SK-N-SH (cell line): Measurements from ENCODE around the gene HECTD4. TPM values are rescaled to one million over a fixed set of nuclear protein-coding genes. Genes with fewer than 3 reads are reported as not detected.

ENCODE experiments used
- CTCF ChIA-PET: fragments of 300-600, 350-600 bp; formaldehyde crosslinking; extraction: SDS; loops from one replicate; lab custom pipeline; 2021; lab: Yijun Ruan, JAX
- POLR2A ChIA-PET: fragments of 350-600 bp; sonication (Branson Sonifier 250); formaldehyde crosslinking; extraction: SDS; loops from one replicate; lab custom pipeline; 2020; ENCODE audit warnings: antibody characterized with exemption, inconsistent platforms; lab: Yijun Ruan, JAX
- DNase-seq: peaks from one replicate; pipeline ENCODE4 v3.0.0; 2012
- H2AFZ ChIP-seq: fragments of 200-600 bp; sonication (generic); 2 replicates; pipeline ENCODE4 v1.8.1; 2016; ENCODE audit warnings: antibody characterized with exemption, mild to moderate bottlenecking, low read depth
- H3F3A ChIP-seq: fragments of 200-600 bp; sonication (generic); replicated peaks from 2 replicates; pipeline ENCODE3; 2016; ENCODE audit warnings: antibody characterized with exemption, mild to moderate bottlenecking; ENCODE audit not compliant: insufficient read depth
- H3K27ac ChIP-seq, 2 experiments: fragments of 200-500 bp in 1 of 2; fragments of 200-600 bp in 1 of 2; sonication (Bioruptor generic) in 1 of 2; sonication (generic), shearing (Covaris generic) in 1 of 2; 2 replicates each; pipeline versions ENCODE4 v1.5.1 to v1.6.1; 2014 to 2016; ENCODE audit warnings: low read depth in 2 of 2, inconsistent platforms in 1 of 2, low read length in 1 of 2, mild to moderate bottlenecking in 1 of 2, mixed read lengths in 1 of 2
- H3K27me3 ChIP-seq: fragments of 200-600 bp; sonication (generic), shearing (Covaris generic); 2 replicates; pipeline ENCODE4 v1.6.1; 2016; ENCODE audit warnings: mixed run types; ENCODE audit not compliant: insufficient read depth
- H3K36me3 ChIP-seq, 2 experiments: fragments of 200-500 bp in 1 of 2; fragments of 200-600 bp in 1 of 2; sonication (Bioruptor generic) in 1 of 2; sonication (generic) in 1 of 2; replicated peaks in 1 of 2; 2 replicates each; pipeline versions ENCODE3 to v1.5.1; 2014 to 2016; ENCODE audit warnings: low read length in 1 of 2, mild to moderate bottlenecking in 1 of 2; ENCODE audit not compliant: insufficient read depth in 2 of 2, control insufficient read depth in 1 of 2
- H3K4me1 ChIP-seq, 2 experiments: fragments of 200-500 bp in 1 of 2; fragments of 200-600 bp in 1 of 2; sonication (Bioruptor generic) in 1 of 2; sonication (generic), shearing (Covaris generic) in 1 of 2; 2 replicates each; pipeline versions ENCODE4 v1.5.1 to v1.6.1; 2014 to 2016; ENCODE audit warnings: low read depth in 1 of 2, low read length in 1 of 2, mixed run types in 1 of 2; ENCODE audit not compliant: insufficient read depth in 2 of 2, control insufficient read depth in 1 of 2
- H3K4me2 ChIP-seq: fragments of 200-600 bp; sonication (generic), shearing (Covaris generic); 2 replicates; pipeline ENCODE4 v1.6.1; 2017; ENCODE audit warnings: mixed run types
- H3K4me3 ChIP-seq, 2 experiments: fragments of 200-500 bp in 1 of 2; fragments of 200-600 bp in 1 of 2; sonication (Bioruptor generic) in 1 of 2; sonication (generic), shearing (Covaris generic) in 1 of 2; 2 replicates each; pipeline versions ENCODE4 v1.5.1 to v1.8.1; 2014 to 2016; ENCODE audit warnings: low read depth in 2 of 2, inconsistent platforms in 1 of 2, low read length in 1 of 2, mild to moderate bottlenecking in 1 of 2, mixed read lengths in 1 of 2, moderate library complexity in 1 of 2
- H3K79me2 ChIP-seq: fragments of 200-600 bp; sonication (generic); 2 replicates; pipeline ENCODE4 v1.8.1; 2017; ENCODE audit warnings: mild to moderate bottlenecking; ENCODE audit not compliant: insufficient read depth
- H3K9ac ChIP-seq: fragments of 200-600 bp; sonication (generic); 2 replicates; pipeline ENCODE4 v1.6.1; 2017; ENCODE audit warnings: mixed run types
- H3K9me2 ChIP-seq: fragments of 200-600 bp; sonication (generic); 2 replicates; pipeline ENCODE4 v1.6.1; 2017; ENCODE audit warnings: mixed run types
- H3K9me3 ChIP-seq: fragments of 200-600 bp; sonication (generic); 2 replicates; pipeline ENCODE4 v1.6.1; 2017; ENCODE audit warnings: mixed run types, mild to moderate bottlenecking, moderate library complexity
- H4K20me1 ChIP-seq: fragments of 200-600 bp; sonication (generic); 2 replicates; pipeline ENCODE4 v1.6.1; 2017; ENCODE audit warnings: mild to moderate bottlenecking, mixed run types; ENCODE audit not compliant: insufficient read depth
- EP300 ChIP-seq, 2 experiments: IDR thresholded peaks; 2 replicates each; pipeline versions ENCODE4 v1.4.0 to v1.6.1; 2012; ENCODE audit warnings: borderline replicate concordance in 1 of 2, low read depth in 1 of 2, low read length in 1 of 2
- EZH2phosphoT487 ChIP-seq: fragments of 200-600 bp; sonication (generic); IDR thresholded peaks from 2 replicates; pipeline ENCODE4 v1.6.1; 2017; ENCODE audit warnings: low read depth, mixed run types, mild to moderate bottlenecking, antibody characterized with exemption, moderate library complexity, borderline replicate concordance
- FOSL2 ChIP-seq: IDR thresholded peaks from 2 replicates; pipeline ENCODE4 v1.4.0; 2012; ENCODE audit warnings: low read depth, mild to moderate bottlenecking, moderate library complexity, borderline replicate concordance
- GATA2 ChIP-seq: sonication (generic); formaldehyde crosslinking; IDR thresholded peaks from 2 replicates; pipeline ENCODE4 v1.5.0; 2020; ENCODE audit warnings: mild to moderate bottlenecking, missing genetic modification reagents
- MXI1 ChIP-seq: IDR thresholded peaks from 2 replicates; pipeline ENCODE4 v1.6.1; 2012; ENCODE audit warnings: mild to moderate bottlenecking, low read depth, low read length, improper control_type of control experiment
- NFIC ChIP-seq: IDR thresholded peaks from 2 replicates; pipeline ENCODE4 v1.4.0; 2012; ENCODE audit warnings: borderline replicate concordance
- NRF1 ChIP-seq: IDR thresholded peaks from 2 replicates; pipeline ENCODE4 v1.6.1; 2012; ENCODE audit warnings: low read depth, mild to moderate bottlenecking, low read length
- RAD21 ChIP-seq: IDR thresholded peaks from 2 replicates; pipeline ENCODE4 v1.6.1; 2012; ENCODE audit warnings: mild to moderate bottlenecking, low read length
- RXRA ChIP-seq: IDR thresholded peaks from 2 replicates; pipeline ENCODE4 v1.4.0; 2012; ENCODE audit warnings: low read depth, mild to moderate bottlenecking, borderline replicate concordance
- SMC3 ChIP-seq: IDR thresholded peaks from 2 replicates; pipeline ENCODE4 v1.6.1; 2012; ENCODE audit warnings: low read depth, low read length, improper control_type of control experiment
- TAF1 ChIP-seq: IDR thresholded peaks from 2 replicates; pipeline ENCODE4 v1.6.1; 2012; ENCODE audit warnings: low read depth, mild to moderate bottlenecking, low read length, moderate library complexity, borderline replicate concordance
- USF1 ChIP-seq: IDR thresholded peaks from 2 replicates; pipeline ENCODE4 v1.4.0; 2012; ENCODE audit warnings: low read depth, borderline replicate concordance
- USF2 ChIP-seq: fragments of 150-350 bp; IDR thresholded peaks from 2 replicates; pipeline ENCODE4 v1.6.1; 2017; ENCODE audit warnings: antibody characterized with exemption, low read length, low read depth, borderline replicate concordance
- ZBTB33 ChIP-seq: IDR thresholded peaks from 2 replicates; pipeline ENCODE4 v1.4.0; 2012; ENCODE audit warnings: low read depth, borderline replicate concordance
- WGBS: methylation state at CpG from one replicate; pipeline ENCODE4 v1.1.6; 2017; ENCODE audit warnings: low lambda C conversion rate; 5-methylcytosine and 5-hydroxymethylcytosine counted together
- polyA plus RNA-seq, 3 experiments: library from polyadenylated mRNA; depleted of rRNA; stranded (reverse); fragments of >200 nt; gene quantifications; 2 replicates each; pipeline ENCODE4 v1.2.3, GENCODE V29; 2012
- TF ChIP-seq, protein P1 (sequence below): IDR thresholded peaks from 2 replicates; pipeline ENCODE4 v1.6.1; 2012; ENCODE audit warnings: mild to moderate bottlenecking, low read depth, low read length, moderate library complexity

HECTD4 gene
- polyA plus RNA-seq, 1 of the 3 experiments (the other 2 are of a cell fraction): 14.6 TPM

DNA sequence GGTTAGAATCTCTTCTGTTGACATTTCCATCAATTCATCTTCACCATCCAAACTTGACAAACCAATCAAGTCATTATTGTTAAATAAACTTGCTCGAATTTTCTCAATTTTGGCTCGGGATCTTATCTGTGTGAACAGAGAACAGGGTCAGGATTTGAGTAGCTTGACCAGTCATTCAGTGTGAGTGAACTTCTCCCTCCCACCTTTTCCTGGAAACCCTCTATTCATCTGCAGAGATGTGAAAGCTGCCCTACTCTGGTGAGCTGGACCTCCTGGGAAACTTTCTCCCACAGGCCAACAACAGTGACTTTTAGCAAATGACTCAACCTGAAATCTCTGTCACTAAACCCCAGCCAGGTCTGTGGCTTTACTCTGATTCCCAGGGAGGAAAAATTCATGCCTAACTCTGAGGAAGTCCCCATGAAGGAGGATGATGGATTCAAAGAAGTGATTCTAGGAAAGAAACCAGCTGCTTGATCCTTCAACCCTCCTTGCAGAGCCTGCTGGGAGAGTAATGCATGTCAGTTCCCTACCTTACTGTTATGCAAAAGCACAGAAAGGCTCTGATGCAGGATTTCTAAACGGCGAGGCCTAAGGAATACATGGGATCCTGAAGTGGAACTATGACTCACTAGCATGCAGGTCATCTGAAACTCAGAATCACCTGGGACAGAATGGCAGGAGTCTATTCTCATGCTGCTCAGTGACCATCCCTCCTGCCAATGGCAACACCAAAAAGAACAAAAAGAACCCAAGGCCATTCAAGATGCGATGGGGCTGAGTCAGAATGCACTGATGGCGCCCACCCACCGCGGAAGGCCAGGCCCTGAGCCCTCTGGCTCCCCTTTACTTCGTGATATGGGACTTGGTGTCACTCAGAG lies 198.8 kb downstream of the HECTD4 start:
- Histone ChIP-seq H3K4me3 (no peak overlapping the region), H3K9me2 (no peaks in the 10 kb centered on the region), H3F3A (no peaks in the 10 kb centered on the region), H3K4me1 (no peaks in the 10 kb centered on the region), H3K36me3 (peaks cover 5 to 43% of the 10 kb centered on the region in 2 experiments), H3K27me3 (no peaks in the 10 kb centered on the region), H3K9me3 (no peaks in the 10 kb centered on the region), H3K79me2 (no peaks in the 10 kb centered on the region), H3K4me2 (no peak overlapping the region), H3K27ac (no peak overlapping the region), H4K20me1 (no peaks in the 10 kb centered on the region), H2AFZ (no peak overlapping the region), H3K9ac (no peak overlapping the region)
- ChIA-PET POLR2A (interaction anchor here (1.1 kb wide), 1 partner anchor 11 kb away, joined by 3 read pairs; no protein-coding TSS in a partner anchor), CTCF (interaction anchor here (1.0 to 2.7 kb wide), 2 partner anchors 9 to 15 kb away, joined by 3 to 10 read pairs; no protein-coding TSS in a partner anchor)
- DNase-seq: no peak
- TF ChIP-seq EZH2phosphoT487 (no peak), EP300 (IDR thresholded peaks at IDR 0.05; ENCODE audit: borderline replicate concordance in 1 of 2, low read depth in 1 of 2, low read length in 1 of 2) (no peak), TAF1 (no peak), SMC3 (no peak), NRF1 (no peak), RAD21 (no peak), RXRA (no peak), GATA2 (CRISPR knock-in tag) (no peak), FOSL2 (no peak), USF1 (no peak), USF2 (no peak), MXI1 (no peak), NFIC (no peak), ZBTB33 (no peak)
- TF ChIP-seq, protein P1, sequence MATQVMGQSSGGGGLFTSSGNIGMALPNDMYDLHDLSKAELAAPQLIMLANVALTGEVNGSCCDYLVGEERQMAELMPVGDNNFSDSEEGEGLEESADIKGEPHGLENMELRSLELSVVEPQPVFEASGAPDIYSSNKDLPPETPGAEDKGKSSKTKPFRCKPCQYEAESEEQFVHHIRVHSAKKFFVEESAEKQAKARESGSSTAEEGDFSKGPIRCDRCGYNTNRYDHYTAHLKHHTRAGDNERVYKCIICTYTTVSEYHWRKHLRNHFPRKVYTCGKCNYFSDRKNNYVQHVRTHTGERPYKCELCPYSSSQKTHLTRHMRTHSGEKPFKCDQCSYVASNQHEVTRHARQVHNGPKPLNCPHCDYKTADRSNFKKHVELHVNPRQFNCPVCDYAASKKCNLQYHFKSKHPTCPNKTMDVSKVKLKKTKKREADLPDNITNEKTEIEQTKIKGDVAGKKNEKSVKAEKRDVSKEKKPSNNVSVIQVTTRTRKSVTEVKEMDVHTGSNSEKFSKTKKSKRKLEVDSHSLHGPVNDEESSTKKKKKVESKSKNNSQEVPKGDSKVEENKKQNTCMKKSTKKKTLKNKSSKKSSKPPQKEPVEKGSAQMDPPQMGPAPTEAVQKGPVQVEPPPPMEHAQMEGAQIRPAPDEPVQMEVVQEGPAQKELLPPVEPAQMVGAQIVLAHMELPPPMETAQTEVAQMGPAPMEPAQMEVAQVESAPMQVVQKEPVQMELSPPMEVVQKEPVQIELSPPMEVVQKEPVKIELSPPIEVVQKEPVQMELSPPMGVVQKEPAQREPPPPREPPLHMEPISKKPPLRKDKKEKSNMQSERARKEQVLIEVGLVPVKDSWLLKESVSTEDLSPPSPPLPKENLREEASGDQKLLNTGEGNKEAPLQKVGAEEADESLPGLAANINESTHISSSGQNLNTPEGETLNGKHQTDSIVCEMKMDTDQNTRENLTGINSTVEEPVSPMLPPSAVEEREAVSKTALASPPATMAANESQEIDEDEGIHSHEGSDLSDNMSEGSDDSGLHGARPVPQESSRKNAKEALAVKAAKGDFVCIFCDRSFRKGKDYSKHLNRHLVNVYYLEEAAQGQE: no peak
- 77% methylated on average over 8 of the region's 9 CpGs for WGBS
